ENCODE results near the gene KIF20A. TPM values are rescaled to one million over a fixed set of nuclear protein-coding genes. Genes with fewer than 3 reads are reported as not detected.

Gene KIF20A
- total RNA-seq, 1 donor from 2014 or later, result 61.0 TPM

GRCh38 chr5:138159666-138160065, 19.2 kb upstream of the KIF20A start:
- Mint-ChIP-seq H3K9me3 (no peaks in the 10 kb centered on the region), H3K36me3 (peaks cover 64% of the 10 kb centered on the region), H3K4me1 (ENCODE audit: unreplicated experiment) (no peaks in the 10 kb centered on the region), H3K27ac (no peak overlapping the region), H3K27me3 (no peaks in the 10 kb centered on the region), H3K4me3 (no peak overlapping the region)
- no peak for DNase-seq (ENCODE audit: extremely low spot score, unreplicated experiment)
- TF ChIP-seq CTCF (conservative IDR thresholded peaks at IDR 0.05), result no peak

- TF ChIP-seq CTCF (conservative IDR thresholded peaks at IDR 0.05), result no peak
- Mint-ChIP-seq H3K36me3 (peaks cover 71% of the 10 kb centered on the region), H3K27me3 (no peaks in the 10 kb centered on the region), H3K4me1 (ENCODE audit: unreplicated experiment) (no peaks in the 10 kb centered on the region), H3K4me3 (no peak overlapping the region), H3K27ac (no peak overlapping the region), H3K9me3 (no peaks in the 10 kb centered on the region)
- no peak for DNase-seq (ENCODE audit: extremely low spot score, unreplicated experiment)
These were observed 18.2 kb upstream of the KIF20A start for GRCh38 chr5:138160706-138161105.

- H3K36me3 Mint-ChIP-seq, result peaks cover 67% of the 10 kb centered on the region
- no peaks in the 10 kb centered on the region for H3K9me3 Mint-ChIP-seq
- no peak for DNase-seq (ENCODE audit: extremely low spot score, unreplicated experiment)
These were observed 15.2 kb upstream of the KIF20A start for GRCh38 chr5:138163721-138164120.

GRCh38 chr5:138169124-138169523, 9.8 kb upstream of the KIF20A start:
- no peaks in the 10 kb centered on the region for H3K4me1 Mint-ChIP-seq (ENCODE audit: unreplicated experiment)
- no peak overlapping the region for H3K4me3 Mint-ChIP-seq
- no peak for TF ChIP-seq CTCF (conservative IDR thresholded peaks at IDR 0.05)
- H3K27ac Mint-ChIP-seq, result no peak overlapping the region
- no peaks in the 10 kb centered on the region for H3K27me3 Mint-ChIP-seq
- no peak for DNase-seq (ENCODE audit: extremely low spot score, unreplicated experiment)
- H3K9me3 Mint-ChIP-seq, result no peaks in the 10 kb centered on the region
- H3K36me3 Mint-ChIP-seq, result peaks cover 44% of the 10 kb centered on the region

More at GRCh38 chr5:138163721-138164120, 15.2 kb upstream of the KIF20A start:
- Mint-ChIP-seq H3K4me1 (ENCODE audit: unreplicated experiment) (no peaks in the 10 kb centered on the region), H3K27me3 (no peaks in the 10 kb centered on the region), H3K27ac (no peak overlapping the region), H3K4me3 (no peak overlapping the region)
- TF ChIP-seq CTCF (conservative IDR thresholded peaks at IDR 0.05), result no peak

- TF ChIP-seq CTCF (conservative IDR thresholded peaks at IDR 0.05), result no peak
- Mint-ChIP-seq H3K27me3 (no peaks in the 10 kb centered on the region), H3K36me3 (peaks cover 36% of the 10 kb centered on the region), H3K4me1 (ENCODE audit: unreplicated experiment) (no peaks in the 10 kb centered on the region), H3K4me3 (no peak overlapping the region), H3K9me3 (no peaks in the 10 kb centered on the region), H3K27ac (no peak overlapping the region)
- no peak for DNase-seq (ENCODE audit: extremely low spot score, unreplicated experiment)
These were observed 8.6 kb upstream of the KIF20A start for GRCh38 chr5:138170299-138170698.

GRCh38 chr5:138177941-138178515, 884 bp upstream of the KIF20A start:
- TF ChIP-seq CTCF (conservative IDR thresholded peaks at IDR 0.05), result no peak

More at GRCh38 chr5:138177941-138178515, 884 bp upstream of the KIF20A start:
- no peak for DNase-seq (ENCODE audit: extremely low spot score, unreplicated experiment)
- Mint-ChIP-seq H3K27ac (no peak overlapping the region), H3K27me3 (no peaks in the 10 kb centered on the region), H3K36me3 (peaks cover 13% of the 10 kb centered on the region), H3K4me3 (no peak overlapping the region), H3K4me1 (ENCODE audit: unreplicated experiment) (peaks cover 13% of the 10 kb centered on the region), H3K9me3 (no peaks in the 10 kb centered on the region)
